NCI-H2081 treated with DMSO at 0.1 percent for 48 hours (cell line): ENCODE data around the gene OR4D10.

Experiments used
- DNase-seq: peaks from one replicate; lab custom pipeline; 2025; lab: John Stamatoyannopoulos, UW

OR4D10 gene

DNA sequence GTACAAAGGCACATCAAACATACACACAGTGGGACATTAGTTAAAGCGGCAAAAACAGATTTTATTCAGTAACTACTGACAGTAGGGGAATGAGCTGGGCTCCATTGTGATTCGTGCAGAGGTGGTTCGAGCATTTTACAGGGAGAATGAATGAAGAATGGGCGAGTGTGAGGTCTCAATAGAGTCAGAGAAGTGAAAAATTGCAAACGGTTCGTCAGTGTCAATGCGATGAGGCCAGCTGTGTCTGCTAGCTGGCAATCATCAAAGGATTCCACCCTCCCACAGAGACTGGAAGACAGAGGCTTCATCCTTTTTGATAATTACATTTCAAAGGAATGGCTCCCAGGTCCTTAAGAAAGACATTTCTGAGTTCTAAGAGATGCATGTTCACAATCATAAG, 55.6 kb downstream of the OR4D10 start:
- no peak for DNase-seq
